Lower leg skin (tissue), 4 donors: Measurements from ENCODE around the gene P3H2. TPM values are rescaled to one million over a fixed set of nuclear protein-coding genes. Genes with fewer than 3 reads are reported as not detected.

Source experiments
- DNase-seq, 2 donors: peaks; one replicate each; pipeline ENCODE4 v3.0.0-alpha.2; 2019; ENCODE audit warnings: low spot score in 2 of 2
- H3K4me3 ChIP-seq: fragments of 200-600 bp; sonication (generic); 2 replicates; pipeline ENCODE4 v1.5.1; 2017; ENCODE audit warnings: mild to moderate bottlenecking, low read depth; ENCODE audit not compliant: poor library complexity, severe bottlenecking
- POLR2A ChIP-seq, 2 donors: fragments of 450-650 bp; IDR thresholded peaks; one replicate each; pipeline ENCODE4 v1.6.1; 2016 to 2017; ENCODE audit warnings: antibody characterized with exemption in 2 of 2, mild to moderate bottlenecking in 1 of 2, moderate library complexity in 1 of 2
- WGBS, 2 donors: methylation state at CpG; one replicate each; pipeline ENCODE4 v1.1.5; 2018; 5-methylcytosine and 5-hydroxymethylcytosine counted together
- intact Hi-C: fragments of 100-400 bp; cut with DNase I; formaldehyde crosslinking; loops from one replicate; pipeline ENCODE4 v1.15.0; 2023; ENCODE audit warnings: low total_unique reads
- total RNA-seq, 4 donors: library from RNA; depleted of rRNA; stranded (reverse); fragments of >200 nt; gene quantifications; one replicate each; pipeline ENCODE4 v1.1.0, GENCODE V29; 2016
- TF ChIP-seq, protein P1 (sequence below), 3 donors: fragments of 450-650 bp; IDR thresholded peaks; one replicate each; pipeline ENCODE4 v1.5.1; 2016; ENCODE audit warnings: antibody characterized with exemption in 3 of 3, mild to moderate bottlenecking in 3 of 3, moderate library complexity in 2 of 3

Gene P3H2
- total RNA-seq, 4 donors from 2014 or later, result 20.0 to 41.9 (median 35.6) TPM

DNA sequence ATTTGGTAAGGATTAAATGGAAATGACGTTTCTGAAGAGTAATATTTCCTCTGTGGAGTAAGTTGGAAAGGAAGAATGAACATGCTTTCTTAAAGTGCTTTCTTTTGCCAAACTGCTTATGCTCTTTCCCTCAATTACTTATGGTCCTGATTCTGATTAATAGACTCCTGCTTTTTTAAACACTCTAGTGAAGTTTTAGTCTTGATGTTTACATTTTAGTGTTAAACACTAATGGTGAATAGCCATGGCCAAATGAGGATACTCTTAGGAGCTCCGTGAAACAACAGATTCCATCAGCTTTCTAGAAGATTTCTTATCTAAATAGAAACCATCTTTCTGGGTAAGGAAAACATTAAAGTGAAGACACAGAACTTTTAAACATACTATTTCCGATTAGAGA, 117.6 kb downstream of the P3H2 start:
- no peak for DNase-seq
- TF ChIP-seq POLR2A (IDR thresholded peaks at IDR 0.05), result no peak
- TF ChIP-seq, protein P1, sequence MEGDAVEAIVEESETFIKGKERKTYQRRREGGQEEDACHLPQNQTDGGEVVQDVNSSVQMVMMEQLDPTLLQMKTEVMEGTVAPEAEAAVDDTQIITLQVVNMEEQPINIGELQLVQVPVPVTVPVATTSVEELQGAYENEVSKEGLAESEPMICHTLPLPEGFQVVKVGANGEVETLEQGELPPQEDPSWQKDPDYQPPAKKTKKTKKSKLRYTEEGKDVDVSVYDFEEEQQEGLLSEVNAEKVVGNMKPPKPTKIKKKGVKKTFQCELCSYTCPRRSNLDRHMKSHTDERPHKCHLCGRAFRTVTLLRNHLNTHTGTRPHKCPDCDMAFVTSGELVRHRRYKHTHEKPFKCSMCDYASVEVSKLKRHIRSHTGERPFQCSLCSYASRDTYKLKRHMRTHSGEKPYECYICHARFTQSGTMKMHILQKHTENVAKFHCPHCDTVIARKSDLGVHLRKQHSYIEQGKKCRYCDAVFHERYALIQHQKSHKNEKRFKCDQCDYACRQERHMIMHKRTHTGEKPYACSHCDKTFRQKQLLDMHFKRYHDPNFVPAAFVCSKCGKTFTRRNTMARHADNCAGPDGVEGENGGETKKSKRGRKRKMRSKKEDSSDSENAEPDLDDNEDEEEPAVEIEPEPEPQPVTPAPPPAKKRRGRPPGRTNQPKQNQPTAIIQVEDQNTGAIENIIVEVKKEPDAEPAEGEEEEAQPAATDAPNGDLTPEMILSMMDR (IDR thresholded peaks at IDR 0.05), result no peak
- intact Hi-C loops, result no loop called here
- 60 to 75% methylated on average over 3 of the region's 3 CpGs for WGBS, 2 donors
- no peak overlapping the region for H3K4me3 ChIP-seq

DNA sequence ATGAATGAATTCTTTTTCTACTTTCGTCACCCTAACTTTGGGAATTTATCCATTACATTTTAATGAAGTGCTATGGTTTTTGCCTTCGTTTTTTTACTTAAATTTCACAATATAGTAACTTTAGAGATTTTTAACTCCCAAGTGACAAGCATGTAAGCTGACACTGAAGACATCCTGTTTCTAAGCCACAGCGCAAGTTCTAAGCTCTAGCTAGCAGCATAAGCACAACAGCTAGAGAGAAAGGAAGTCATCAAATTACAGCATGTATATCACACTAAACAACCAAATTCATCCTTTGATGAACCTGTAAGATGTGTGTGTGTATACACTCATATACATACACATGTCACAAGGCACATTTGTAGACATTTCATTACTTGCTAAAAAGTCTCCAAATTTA, 119.3 kb downstream of the P3H2 start:
- intact Hi-C loops, result no loop called here
- DNase-seq, result no peak
- H3K4me3 ChIP-seq, result no peak overlapping the region
- TF ChIP-seq POLR2A (IDR thresholded peaks at IDR 0.05), result no peak
- TF ChIP-seq, protein P1 (IDR thresholded peaks at IDR 0.05), result no peak
- 71% methylated on average over 3 of the region's 3 CpGs for WGBS, 2 donors

DNA sequence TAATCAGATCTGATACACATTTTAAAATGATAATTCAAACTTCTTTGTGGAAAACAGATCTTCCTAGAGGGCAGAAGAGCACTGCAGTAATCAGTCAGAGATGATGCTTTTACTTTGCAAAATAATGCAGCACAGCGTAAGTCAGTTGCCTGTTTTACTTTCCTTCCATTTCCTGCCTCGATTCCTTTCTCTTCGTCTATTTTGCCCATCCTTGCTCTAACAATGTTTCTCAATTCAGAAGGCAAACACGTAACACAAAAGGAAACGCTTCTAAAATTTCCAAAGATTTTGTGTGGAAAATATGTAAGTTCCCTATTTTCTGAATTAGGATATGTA, 119.9 kb downstream of the P3H2 start:
- intact Hi-C loops, result no loop called here
- WGBS, 2 donors, result 59 to 66% methylated on average over 5 of the region's 5 CpGs
- no peak overlapping the region for H3K4me3 ChIP-seq
- TF ChIP-seq, protein P1 (IDR thresholded peaks at IDR 0.05), result no peak
- no peak for TF ChIP-seq POLR2A (IDR thresholded peaks at IDR 0.05)
- no peak for DNase-seq

DNA sequence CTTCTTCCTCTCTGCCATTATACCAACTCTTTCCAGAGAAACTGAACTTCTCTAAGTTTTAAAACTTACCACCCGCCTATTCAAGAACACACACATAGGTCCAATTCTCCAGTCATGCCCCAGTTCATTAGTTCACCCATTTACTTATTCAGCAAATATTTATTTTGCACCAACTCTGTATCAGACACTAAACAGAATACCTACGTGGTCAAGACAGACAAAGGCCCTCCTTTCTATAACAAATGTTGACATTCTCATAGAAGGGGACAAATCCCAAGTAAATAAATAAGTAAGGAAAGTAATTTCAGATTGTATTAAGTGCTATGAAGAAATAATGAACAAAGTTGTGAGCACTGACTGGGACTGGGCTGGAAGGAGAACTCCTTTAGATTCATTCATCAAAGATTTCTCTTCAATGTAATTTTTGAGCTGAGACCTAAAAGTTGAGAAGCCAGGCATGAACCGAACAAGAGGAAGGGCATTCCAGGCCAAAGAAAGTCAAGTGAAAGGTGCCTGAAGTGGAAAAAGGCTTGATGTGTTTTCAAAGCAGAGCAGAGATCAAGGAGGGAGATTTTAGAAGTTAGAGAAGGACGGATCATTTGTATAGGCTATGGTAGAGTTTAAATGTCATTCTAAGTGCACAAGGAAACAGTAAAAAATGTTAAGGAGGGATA, 120.4 kb downstream of the P3H2 start:
- no peak for TF ChIP-seq POLR2A (IDR thresholded peaks at IDR 0.05)
- TF ChIP-seq, protein P1 (IDR thresholded peaks at IDR 0.05), result no peak
- intact Hi-C loops, result no loop called here
- 83 to 87% methylated on average over 4 of the region's 4 CpGs for WGBS, 2 donors
- DNase-seq, result no peak
- no peak overlapping the region for H3K4me3 ChIP-seq

DNA sequence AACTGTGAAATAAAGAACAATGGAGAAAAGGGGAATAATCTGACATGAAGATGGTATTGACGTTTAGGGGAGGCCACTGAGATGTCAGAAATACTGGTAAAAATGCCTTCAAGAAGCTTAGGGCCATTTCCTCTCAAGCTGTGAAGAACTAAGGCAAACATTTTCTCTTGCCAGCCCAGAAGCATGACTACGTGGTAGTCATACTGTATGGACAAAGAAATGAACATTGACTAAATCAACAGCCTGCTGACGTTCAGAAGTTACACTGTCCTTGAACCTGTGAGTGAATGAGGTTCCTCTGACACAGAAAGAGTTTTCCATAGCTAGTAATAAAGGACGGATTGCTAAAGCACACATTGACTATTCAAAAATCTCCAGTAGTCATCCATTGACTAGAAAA, 121.0 kb downstream of the P3H2 start:
- intact Hi-C loops, result no loop called here
- TF ChIP-seq, protein P1 (IDR thresholded peaks at IDR 0.05), result no peak
- no peak for TF ChIP-seq POLR2A (IDR thresholded peaks at IDR 0.05)
- 86 to 89% methylated on average over 4 of the region's 4 CpGs for WGBS, 2 donors

DNA sequence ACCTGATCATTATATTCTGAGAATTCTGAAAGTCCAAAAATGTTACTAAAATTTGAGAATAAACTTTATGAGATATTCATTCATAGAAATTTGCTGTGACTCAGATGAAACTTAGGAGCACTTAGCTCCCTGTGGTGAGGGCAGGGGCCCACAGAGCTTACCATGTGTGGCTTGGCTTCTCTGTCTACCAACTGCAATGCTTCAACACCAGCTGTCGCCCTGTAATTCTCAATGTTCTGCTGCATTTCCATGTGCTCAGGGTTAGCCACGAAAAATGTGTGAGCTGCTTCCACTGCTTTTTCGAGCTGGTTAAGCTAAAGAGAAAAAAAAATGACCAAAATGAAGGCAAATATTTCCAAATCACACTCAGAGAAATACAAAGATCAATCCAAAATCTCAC, 125.6 kb downstream of the P3H2 start:
- TF ChIP-seq, protein P1 (IDR thresholded peaks at IDR 0.05), result no peak
- no peak for TF ChIP-seq POLR2A (IDR thresholded peaks at IDR 0.05)
- H3K4me3 ChIP-seq, result no peak overlapping the region
- no peak for DNase-seq
- intact Hi-C loops, result no loop called here
- 86 to 92% methylated on average over 3 of the region's 3 CpGs for WGBS, 2 donors

More for the DNA sequence above, 121.0 kb downstream of the P3H2 start:
- no peak for DNase-seq
- no peak overlapping the region for H3K4me3 ChIP-seq
